ENCODE results near the gene AGPAT4.

DNA sequence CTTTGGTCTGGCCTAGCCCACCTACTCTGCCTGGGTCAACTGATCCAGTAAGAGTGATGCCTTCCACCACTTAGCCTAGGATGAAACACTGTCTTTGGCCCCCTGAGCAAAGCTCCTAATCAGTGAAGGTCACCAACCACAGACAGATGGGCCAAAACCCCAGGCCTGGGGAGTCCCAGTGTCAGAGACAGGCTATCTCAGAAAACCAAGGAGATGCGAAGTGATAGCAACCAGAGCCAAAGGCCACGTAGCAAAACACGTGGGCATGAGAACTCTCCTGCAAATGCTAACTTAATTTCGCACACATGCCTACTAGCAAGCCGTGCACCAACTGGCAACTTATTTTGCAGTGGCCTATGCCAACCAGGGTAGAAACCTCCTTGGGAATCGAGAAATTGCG is 29.1 kb downstream of the AGPAT4 start:
- TF ChIP-seq, protein P1, sequence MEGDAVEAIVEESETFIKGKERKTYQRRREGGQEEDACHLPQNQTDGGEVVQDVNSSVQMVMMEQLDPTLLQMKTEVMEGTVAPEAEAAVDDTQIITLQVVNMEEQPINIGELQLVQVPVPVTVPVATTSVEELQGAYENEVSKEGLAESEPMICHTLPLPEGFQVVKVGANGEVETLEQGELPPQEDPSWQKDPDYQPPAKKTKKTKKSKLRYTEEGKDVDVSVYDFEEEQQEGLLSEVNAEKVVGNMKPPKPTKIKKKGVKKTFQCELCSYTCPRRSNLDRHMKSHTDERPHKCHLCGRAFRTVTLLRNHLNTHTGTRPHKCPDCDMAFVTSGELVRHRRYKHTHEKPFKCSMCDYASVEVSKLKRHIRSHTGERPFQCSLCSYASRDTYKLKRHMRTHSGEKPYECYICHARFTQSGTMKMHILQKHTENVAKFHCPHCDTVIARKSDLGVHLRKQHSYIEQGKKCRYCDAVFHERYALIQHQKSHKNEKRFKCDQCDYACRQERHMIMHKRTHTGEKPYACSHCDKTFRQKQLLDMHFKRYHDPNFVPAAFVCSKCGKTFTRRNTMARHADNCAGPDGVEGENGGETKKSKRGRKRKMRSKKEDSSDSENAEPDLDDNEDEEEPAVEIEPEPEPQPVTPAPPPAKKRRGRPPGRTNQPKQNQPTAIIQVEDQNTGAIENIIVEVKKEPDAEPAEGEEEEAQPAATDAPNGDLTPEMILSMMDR (IDR thresholded peaks at IDR 0.05; ENCODE audit: low read length), result no peak
- no peak for TF ChIP-seq EZH2 (IDR thresholded peaks at IDR 0.05; ENCODE audit: borderline replicate concordance, low read length)

Measured in OCI-LY1 (cell line).